Activated CD4-positive, alpha-beta memory T cell treated with anti-CD3 and anti-CD28 coated beads, Interleukin-2, amount 10 ng/mL, durations not matched to agents 7 days and 5 days (primary cell): ENCODE data around the gene ZNF503. TPM values are rescaled to one million over a fixed set of nuclear protein-coding genes. Genes with fewer than 3 reads are reported as not detected.
A peak's percentile ranks its signal among the peaks of the same experiment; 100 is the strongest.

Experiments
- CTCF ChIA-PET: fragments of 350-600 bp; sonication (Branson Sonifier 250); formaldehyde crosslinking; loops from one replicate; lab custom pipeline; 2021; ENCODE audit warnings: antibody characterized with exemption, inconsistent platforms; lab: Charles Lee
- POLR2A ChIA-PET: fragments of 350-600 bp; sonication (Branson Sonifier 250); formaldehyde crosslinking; loops from one replicate; lab custom pipeline; 2021; ENCODE audit warnings: antibody characterized with exemption; lab: Charles Lee
- DNase-seq: peaks from one replicate; pipeline ENCODE4 v3.0.0-alpha.2; 2020
- H3K27ac Mint-ChIP-seq: one replicate; pipeline ENCODE4 v1.8.0; 2021; ENCODE audit warnings: mild to moderate bottlenecking, mixed read lengths
- H3K27me3 Mint-ChIP-seq: one replicate; pipeline ENCODE4 v1.8.0; 2021; ENCODE audit warnings: mixed read lengths
- H3K36me3 Mint-ChIP-seq: one replicate; pipeline ENCODE4 v1.8.0; 2021; ENCODE audit warnings: low read depth, mixed read lengths
- H3K4me1 Mint-ChIP-seq: one replicate; pipeline ENCODE4 v1.8.0; 2021; ENCODE audit warnings: mixed read lengths
- H3K4me3 Mint-ChIP-seq: one replicate; pipeline ENCODE4 v1.8.0; 2021; ENCODE audit warnings: mild to moderate bottlenecking, mixed read lengths
- H3K9me3 Mint-ChIP-seq: one replicate; pipeline ENCODE4 v1.8.0; 2021; ENCODE audit warnings: mixed read lengths
- total RNA-seq, 2 experiments: library from RNA; stranded (reverse); gene quantifications; one replicate each; pipeline ENCODE4 v1.2.3, GENCODE V29; 2021

Gene ZNF503
- total RNA-seq, 2 experiments from 2014 or later: 0.23 to 0.35 TPM

- POLR2A ChIA-PET: no interaction called here
- CTCF ChIA-PET: no interaction called here
- Mint-ChIP-seq H3K4me1 (peaks cover 1% of the 10 kb centered on the region), H3K27me3 (peaks cover 33% of the 10 kb centered on the region), H3K27ac (no peak overlapping the region), H3K4me3 (no peak overlapping the region), H3K36me3 (no peaks in the 10 kb centered on the region), H3K9me3 (no peaks in the 10 kb centered on the region)
- no peak for DNase-seq
Measured at GRCh38 chr10:75427951-75428350, 26.4 kb upstream of the ZNF503 start.

- Mint-ChIP-seq H3K4me3 (no peak overlapping the region), H3K27me3 (peaks cover 24% of the 10 kb centered on the region), H3K4me1 (peaks cover under 1% of the 10 kb centered on the region), H3K27ac (no peak overlapping the region), H3K9me3 (no peaks in the 10 kb centered on the region), H3K36me3 (no peaks in the 10 kb centered on the region)
- ChIA-PET POLR2A (no interaction called here), CTCF (no interaction called here)
- DNase-seq: no peak
Measured at GRCh38 chr10:75426880-75427279, 25.3 kb upstream of the ZNF503 start.

DNA sequence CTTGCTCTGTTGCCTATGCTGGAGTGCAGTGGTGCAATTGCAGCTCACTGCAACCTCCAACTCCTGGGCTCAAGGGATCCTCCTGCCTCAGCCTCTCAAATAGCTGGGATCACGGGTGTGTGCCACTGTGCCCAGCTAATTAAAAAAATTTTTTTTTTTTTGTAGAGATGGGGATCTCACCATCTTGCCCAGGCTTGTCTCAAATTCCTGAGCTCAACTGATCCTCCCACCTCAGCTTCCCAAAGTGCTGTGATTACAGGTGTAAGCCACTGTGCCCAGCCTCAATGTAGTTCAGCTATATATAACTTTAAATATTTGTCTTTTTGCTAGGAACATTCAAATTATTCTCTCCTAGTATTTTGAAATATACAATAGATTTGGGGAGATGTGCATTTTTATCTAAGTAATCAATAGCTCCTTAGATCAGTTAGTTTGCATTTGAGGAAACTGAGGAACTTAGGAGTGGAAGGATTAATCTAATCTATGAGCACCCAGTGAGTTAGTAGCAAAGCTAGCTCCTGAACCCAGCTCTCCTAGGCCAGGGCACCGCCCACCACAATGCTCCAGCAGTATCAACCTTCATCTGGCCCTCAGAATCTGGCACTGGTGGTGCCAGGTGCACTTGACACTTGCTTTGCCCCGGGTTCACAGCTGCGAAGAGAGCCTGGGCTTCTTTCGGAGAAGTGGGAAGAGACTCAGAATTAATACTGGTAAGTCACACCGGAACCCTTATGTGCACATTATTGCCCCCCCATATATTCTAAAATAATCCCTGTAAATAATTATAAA lies 23.9 kb upstream of the ZNF503 start:
- DNase-seq: no peak
- no peak overlapping the region for H3K4me3 Mint-ChIP-seq
- H3K4me1 Mint-ChIP-seq: no peaks in the 10 kb centered on the region
- CTCF ChIA-PET: no interaction called here
- POLR2A ChIA-PET: no interaction called here
- H3K27me3 Mint-ChIP-seq: peaks cover 19% of the 10 kb centered on the region
- H3K27ac Mint-ChIP-seq: no peak overlapping the region
- H3K36me3 Mint-ChIP-seq: no peaks in the 10 kb centered on the region
- no peaks in the 10 kb centered on the region for H3K9me3 Mint-ChIP-seq

DNA sequence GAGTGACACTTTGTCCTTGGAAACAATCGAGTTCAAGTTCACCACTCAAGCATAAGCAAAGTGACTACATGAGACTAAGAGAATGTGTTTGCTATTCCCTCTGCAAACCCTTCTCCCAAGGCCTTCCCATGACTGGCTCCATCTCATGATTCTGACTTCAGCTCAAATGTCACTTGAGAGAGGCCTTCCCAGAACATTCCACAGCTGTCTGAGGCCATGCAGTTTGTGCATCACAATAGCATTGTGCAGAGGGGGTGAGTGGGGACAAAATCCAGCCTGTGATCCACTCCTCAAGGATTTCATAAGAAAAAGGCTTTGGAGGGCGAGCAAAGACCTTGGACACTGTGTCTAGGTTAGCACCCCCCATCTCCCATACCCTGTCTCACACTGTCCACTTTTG lies 23.0 kb upstream of the ZNF503 start:
- Mint-ChIP-seq H3K9me3 (no peaks in the 10 kb centered on the region), H3K4me1 (no peaks in the 10 kb centered on the region), H3K27ac (no peak overlapping the region), H3K27me3 (peaks cover 11% of the 10 kb centered on the region), H3K36me3 (no peaks in the 10 kb centered on the region), H3K4me3 (no peak overlapping the region)
- CTCF ChIA-PET: interaction anchor here (1.1 kb wide), 1 partner anchor 25 kb away, joined by 3 read pairs; no protein-coding TSS in a partner anchor
- no peak for DNase-seq
- POLR2A ChIA-PET: no interaction called here

GRCh38 chr10:75422913-75423312 lies 21.3 kb upstream of the ZNF503 start:
- H3K9me3 Mint-ChIP-seq: no peaks in the 10 kb centered on the region
- H3K4me1 Mint-ChIP-seq: no peaks in the 10 kb centered on the region
- H3K27me3 Mint-ChIP-seq: peaks cover 3% of the 10 kb centered on the region
- H3K27ac Mint-ChIP-seq: no peak overlapping the region
- DNase-seq: no peak
- no peak overlapping the region for H3K4me3 Mint-ChIP-seq
- no peaks in the 10 kb centered on the region for H3K36me3 Mint-ChIP-seq
- ChIA-PET CTCF (no interaction called here), POLR2A (no interaction called here)

DNA sequence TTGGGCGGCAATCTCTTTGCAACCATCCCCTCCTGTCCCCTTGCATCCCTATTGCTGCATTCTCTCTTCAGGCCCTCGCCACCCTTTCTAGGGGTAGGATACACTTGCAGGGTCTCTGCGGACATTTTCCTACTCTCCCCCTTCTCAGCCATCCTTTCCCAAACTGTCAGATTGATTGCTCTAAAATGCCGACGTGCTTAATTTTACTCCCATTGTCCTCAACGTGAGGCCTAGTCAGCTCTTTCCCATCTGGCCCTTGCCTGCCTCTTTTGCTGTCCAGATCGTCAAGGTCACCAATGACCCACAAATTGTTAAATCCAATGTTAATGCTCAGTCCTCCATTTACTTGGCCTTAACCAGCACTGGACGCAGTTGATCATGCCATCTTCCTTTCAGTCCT lies 17.1 kb upstream of the ZNF503 start:
- Mint-ChIP-seq H3K27ac (no peak overlapping the region), H3K4me1 (no peaks in the 10 kb centered on the region), H3K4me3 (no peak overlapping the region), H3K36me3 (no peaks in the 10 kb centered on the region), H3K9me3 (no peaks in the 10 kb centered on the region), H3K27me3 (peaks cover 9% of the 10 kb centered on the region)
- CTCF ChIA-PET: no interaction called here
- POLR2A ChIA-PET: no interaction called here
- DNase-seq: no peak

DNA sequence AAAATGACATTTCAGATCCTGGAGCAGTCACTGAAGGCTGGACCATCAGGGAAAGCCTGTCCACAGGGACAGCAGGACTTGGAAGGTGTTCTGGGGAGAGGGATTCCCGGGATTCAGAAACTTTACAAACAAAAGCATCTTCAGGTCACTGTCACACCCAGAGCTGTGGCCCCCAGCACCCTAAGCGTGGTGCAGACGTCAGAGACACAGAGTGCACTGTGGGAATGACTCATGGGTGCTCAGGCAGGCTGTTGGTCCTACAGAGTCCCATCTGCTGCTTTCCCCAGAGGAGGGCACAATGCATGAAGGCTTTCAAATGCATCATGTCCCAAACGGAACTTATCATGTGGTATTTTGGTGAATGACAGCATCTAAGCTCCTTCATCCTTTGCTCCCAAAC lies 16.7 kb upstream of the ZNF503 start:
- DNase-seq: no peak
- Mint-ChIP-seq H3K27me3 (peaks cover 10% of the 10 kb centered on the region), H3K4me3 (no peak overlapping the region), H3K27ac (no peak overlapping the region), H3K9me3 (no peaks in the 10 kb centered on the region), H3K36me3 (no peaks in the 10 kb centered on the region), H3K4me1 (no peaks in the 10 kb centered on the region)
- POLR2A ChIA-PET: no interaction called here
- CTCF ChIA-PET: no interaction called here

GRCh38 chr10:75417522-75417927 lies 16.0 kb upstream of the ZNF503 start:
- DNase-seq: no peak
- Mint-ChIP-seq H3K4me3 (no peak overlapping the region), H3K4me1 (no peaks in the 10 kb centered on the region), H3K27me3 (peaks cover 15% of the 10 kb centered on the region), H3K27ac (no peak overlapping the region), H3K36me3 (no peaks in the 10 kb centered on the region), H3K9me3 (no peaks in the 10 kb centered on the region)
- ChIA-PET POLR2A (no interaction called here), CTCF (no interaction called here)

DNA sequence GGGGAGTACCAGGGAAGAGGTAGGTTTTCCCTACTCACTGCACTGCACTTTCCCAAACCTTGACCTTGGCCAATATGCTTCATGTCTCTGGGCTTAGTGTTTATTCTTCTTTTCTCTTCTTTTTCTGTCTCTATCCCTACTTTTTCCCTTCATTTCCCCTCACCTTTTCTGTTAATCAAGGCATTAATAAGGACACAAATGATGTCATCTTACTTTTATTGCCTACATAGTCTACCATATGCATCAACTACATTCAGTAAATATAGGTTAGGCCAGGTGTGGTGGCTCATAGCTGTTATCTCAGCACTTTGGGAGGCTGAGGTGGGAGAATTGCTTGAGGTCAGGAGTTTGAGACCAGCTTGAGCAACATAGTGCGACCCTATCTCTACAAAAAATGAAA lies 13.0 kb upstream of the ZNF503 start:
- ChIA-PET POLR2A (no interaction called here), CTCF (no interaction called here)
- H3K9me3 Mint-ChIP-seq: no peaks in the 10 kb centered on the region
- no peak overlapping the region for H3K4me3 Mint-ChIP-seq
- peaks cover 37% of the 10 kb centered on the region for H3K27me3 Mint-ChIP-seq
- H3K4me1 Mint-ChIP-seq: peaks cover 6% of the 10 kb centered on the region
- no peak for DNase-seq
- H3K27ac Mint-ChIP-seq: no peak overlapping the region
- peaks cover 5% of the 10 kb centered on the region for H3K36me3 Mint-ChIP-seq

DNA sequence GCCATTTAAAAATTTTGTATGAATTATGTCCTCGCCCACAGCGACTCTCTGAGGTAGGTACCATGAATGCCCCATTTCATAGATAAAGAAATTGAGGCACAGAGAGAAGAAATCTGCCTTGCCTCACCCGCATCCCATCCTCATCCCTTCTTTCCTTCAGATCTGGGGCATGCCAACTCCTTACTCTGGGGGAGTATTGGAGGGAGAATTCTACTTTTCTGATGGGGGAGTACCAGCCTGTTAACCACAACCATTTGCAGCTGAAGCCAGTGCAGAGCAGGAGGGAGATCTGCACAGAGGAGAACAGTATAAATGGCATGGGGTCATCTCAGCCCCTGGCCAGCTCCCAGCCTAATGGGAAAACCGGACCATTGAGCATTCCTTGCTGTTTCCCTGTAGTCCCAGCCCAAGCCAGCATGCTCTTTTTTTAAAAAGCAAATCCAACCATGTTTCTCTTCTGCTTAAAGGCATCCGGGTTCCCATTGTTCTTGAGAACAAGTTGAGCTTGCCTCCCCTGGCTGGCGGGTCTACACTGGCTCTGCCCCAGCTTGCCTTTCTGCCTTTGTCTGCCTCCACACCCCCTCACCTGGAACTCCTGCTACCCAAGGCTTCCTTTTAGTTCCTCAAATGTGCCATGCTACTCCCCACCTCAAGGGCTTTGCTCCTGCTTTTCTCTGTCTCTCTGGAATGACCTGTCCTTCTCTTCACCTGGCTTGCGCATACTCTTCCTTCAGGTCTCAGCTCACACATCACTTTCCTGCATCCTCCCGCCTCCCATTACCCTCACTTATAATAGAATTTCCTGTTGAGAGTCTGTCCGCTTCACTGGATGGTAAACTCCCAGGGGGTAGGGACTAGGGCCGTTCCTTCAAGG lies 8.8 kb upstream of the ZNF503 start:
- Mint-ChIP-seq H3K27ac (no peak overlapping the region), H3K36me3 (peaks cover 5% of the 10 kb centered on the region), H3K4me3 (peak overlapping the region; percentile 53), H3K9me3 (no peaks in the 10 kb centered on the region), H3K4me1 (peaks cover 19% of the 10 kb centered on the region), H3K27me3 (peaks cover 66% of the 10 kb centered on the region)
- DNase-seq: no peak
- CTCF ChIA-PET: no interaction called here
- POLR2A ChIA-PET: no interaction called here

DNA sequence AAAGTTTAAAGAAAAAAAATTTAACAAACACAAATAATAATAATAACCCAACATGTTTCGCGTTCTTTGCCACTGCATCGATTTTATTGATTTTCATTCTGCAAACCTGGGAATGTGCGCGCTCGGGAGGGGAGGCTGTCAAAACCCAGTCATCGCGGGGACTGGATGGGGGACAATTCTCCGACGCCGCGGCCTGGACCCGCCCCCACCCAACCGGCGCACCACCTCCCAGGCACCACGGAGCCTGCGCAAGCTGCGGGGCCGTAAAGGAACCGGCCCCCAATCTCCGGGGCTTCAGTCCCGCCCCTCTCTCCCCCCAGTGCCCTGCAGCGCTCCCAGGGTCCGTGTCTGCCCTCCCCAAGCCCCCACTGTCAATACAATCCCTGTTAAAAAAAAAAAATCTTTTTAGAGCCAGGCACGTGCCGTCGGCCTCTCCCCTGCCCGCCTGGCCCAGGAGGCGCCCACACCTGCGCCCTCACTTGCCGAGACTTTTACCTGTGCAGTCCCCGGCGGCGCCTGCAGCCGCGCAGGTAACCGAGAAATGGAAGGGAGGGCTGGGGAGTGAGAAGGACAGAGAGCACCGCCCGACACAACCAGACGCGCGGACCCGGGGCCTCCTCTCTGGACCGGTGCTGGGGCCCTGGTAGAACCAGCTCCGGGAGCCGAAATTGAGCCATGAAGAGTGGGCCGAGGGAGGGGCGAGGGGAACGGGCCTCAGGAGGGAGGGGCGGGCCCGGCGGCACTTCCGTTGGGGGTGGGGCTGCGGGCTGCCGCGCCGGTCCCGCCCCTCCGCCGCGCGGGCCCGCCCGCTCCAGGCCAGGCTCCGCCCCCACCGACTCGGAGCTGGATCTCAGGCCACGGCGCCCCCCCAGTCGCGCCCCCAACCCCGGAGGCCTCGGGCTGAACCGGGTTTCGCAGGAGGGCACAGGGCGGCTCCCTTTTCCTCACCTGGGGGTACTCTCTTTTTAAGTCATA lies 7.6 kb upstream of the ZNF503 start:
- Mint-ChIP-seq H3K27ac (no peak overlapping the region), H3K9me3 (no peaks in the 10 kb centered on the region), H3K4me1 (peaks cover 19% of the 10 kb centered on the region), H3K36me3 (peaks cover 5% of the 10 kb centered on the region), H3K4me3 (peak overlapping the region; percentile 53), H3K27me3 (peaks cover 72% of the 10 kb centered on the region)
- ChIA-PET POLR2A (no interaction called here), CTCF (no interaction called here)
- no peak for DNase-seq

GRCh38 chr10:75408509-75408875 lies 6.9 kb upstream of the ZNF503 start:
- H3K27me3 Mint-ChIP-seq: peaks cover 74% of the 10 kb centered on the region
- H3K4me1 Mint-ChIP-seq: peaks cover 23% of the 10 kb centered on the region
- H3K9me3 Mint-ChIP-seq: no peaks in the 10 kb centered on the region
- no peak overlapping the region for H3K4me3 Mint-ChIP-seq
- H3K27ac Mint-ChIP-seq: no peak overlapping the region
- ChIA-PET CTCF (no interaction called here), POLR2A (no interaction called here)
- H3K36me3 Mint-ChIP-seq: peaks cover 8% of the 10 kb centered on the region
- no peak for DNase-seq
